Keratinocyte (primary cell): ENCODE measurements around the gene MAP9. TPM values are rescaled to one million over a fixed set of nuclear protein-coding genes. Genes with fewer than 3 reads are reported as not detected.

Source experiments
- DNase-seq: peaks from one replicate; pipeline ENCODE4 v3.0.0-alpha.2; 2011; ENCODE audit warnings: low read depth, missing footprints, low spot score
- FAIRE-seq: peaks from 2 replicates; lab custom pipeline; 2011; peaks lifted over from hg19 to GRCh38; lab: Jason Lieb, UNC
- H2AFZ ChIP-seq: 2 replicates; pipeline ENCODE4 v1.6.0; 2012; ENCODE audit warnings: low read length, control low read depth, inconsistent platforms; ENCODE audit not compliant: control insufficient read depth
- H3K27ac ChIP-seq: 2 replicates; pipeline ENCODE4 v1.5.1; 2011; ENCODE audit warnings: low read length; ENCODE audit not compliant: control insufficient read depth, insufficient read depth
- H3K27me3 ChIP-seq: 3 replicates; pipeline ENCODE4 v1.6.0; 2011; ENCODE audit warnings: low read length; ENCODE audit not compliant: control insufficient read depth, insufficient read depth; ENCODE audit errors: extremely low read depth
- H3K36me3 ChIP-seq, 2 experiments: 2 replicates in 1 of 2; 3 replicates in 1 of 2; pipeline ENCODE4 v1.5.1; 2011; ENCODE audit warnings: low read length in 2 of 2, mild to moderate bottlenecking in 1 of 2; ENCODE audit not compliant: control insufficient read depth in 2 of 2, insufficient read depth in 2 of 2; ENCODE audit errors: extremely low read depth in 1 of 2
- H3K4me1 ChIP-seq: 3 replicates; pipeline ENCODE4 v1.5.1; 2011; ENCODE audit warnings: low read length; ENCODE audit not compliant: control insufficient read depth, insufficient read depth; ENCODE audit errors: extremely low read depth
- H3K4me2 ChIP-seq: 3 replicates; pipeline ENCODE4 v1.6.0; 2011; ENCODE audit warnings: low read depth, low read length; ENCODE audit not compliant: control insufficient read depth, insufficient read depth; ENCODE audit errors: extremely low read depth
- H3K4me3 ChIP-seq, 3 experiments: fragments of 200-600 bp in 1 of 3; sonication (generic) in 1 of 3; 2 replicates in 2 of 3; 3 replicates in 1 of 3; pipeline ENCODE4 v1.5.1; 2011 to 2016; ENCODE audit warnings: low read length in 3 of 3, mild to moderate bottlenecking in 3 of 3, control low read depth in 2 of 3, inconsistent platforms in 1 of 3, low read depth in 1 of 3, mixed read lengths in 1 of 3, mixed run types in 1 of 3, moderate library complexity in 1 of 3; ENCODE audit not compliant: control insufficient read depth in 2 of 3, insufficient read depth in 2 of 3; ENCODE audit errors: extremely low read depth in 1 of 3
- H3K79me2 ChIP-seq: 2 replicates; pipeline ENCODE4 v1.6.0; 2012; ENCODE audit warnings: low read length; ENCODE audit not compliant: control insufficient read depth, insufficient read depth
- H3K9ac ChIP-seq: 3 replicates; pipeline ENCODE4 v1.6.0; 2011; ENCODE audit warnings: low read length; ENCODE audit not compliant: control insufficient read depth, insufficient read depth; ENCODE audit errors: extremely low read depth
- H3K9me1 ChIP-seq: 3 replicates; pipeline ENCODE4 v1.6.0; 2011; ENCODE audit warnings: low read length; ENCODE audit not compliant: control insufficient read depth, insufficient read depth; ENCODE audit errors: extremely low read depth
- H3K9me3 ChIP-seq: 2 replicates; pipeline ENCODE4 v1.5.1; 2012; ENCODE audit warnings: low read depth, low read length; ENCODE audit not compliant: control insufficient read depth
- H4K20me1 ChIP-seq: 3 replicates; pipeline ENCODE4 v1.6.0; 2011; ENCODE audit warnings: low read length; ENCODE audit not compliant: control insufficient read depth, insufficient read depth; ENCODE audit errors: extremely low read depth
- CTCF ChIP-seq, 3 experiments: IDR thresholded peaks in 1 of 3; conservative IDR thresholded peaks in 1 of 3; optimal IDR thresholded peaks in 1 of 3; 2 replicates in 2 of 3; 3 replicates in 1 of 3; pipeline versions ENCODE3 to v1.5.1; 2011; ENCODE audit warnings: low read length in 3 of 3, mild to moderate bottlenecking in 3 of 3, moderate library complexity in 2 of 3, control low read depth in 1 of 3, inconsistent platforms in 1 of 3; ENCODE audit not compliant: insufficient read depth in 2 of 3; ENCODE audit errors: extremely low read depth in 1 of 3
- EZH2 ChIP-seq: IDR thresholded peaks from one replicate; pipeline ENCODE4 v1.6.1; 2012; ENCODE audit warnings: inconsistent platforms, mild to moderate bottlenecking, low read length, moderate library complexity
- dilution Hi-C: fragments of 300-500 bp; cut with MboI; formaldehyde crosslinking; loops from one replicate; pipeline ENCODE4 v1.7.0; 2020; ENCODE audit warnings: low sequenced_read_pairs; ENCODE audit not compliant: extremely low pct_ligation_motif_present
- polyA plus RNA-seq, 5 experiments: library from polyadenylated mRNA; depleted of rRNA in 3 of 5; stranded (reverse) in 3 of 5; stranded (forward) in 1 of 5; unstranded in 1 of 5; fragments of >200 nt; gene quantifications; 1 replicate in 1 of 5; 2 replicates in 3 of 5; 3 replicates in 1 of 5; pipeline versions ENCODE4 v1.2.1 to v1.2.3, GENCODE V29; 2011 to 2012; ENCODE audit warnings: missing spikeins in 2 of 5, low read depth in 1 of 5, low replicate concordance in 1 of 5

The MAP9 gene
- polyA plus RNA-seq, 1 donor (not counting 4 experiments of a cell fraction or from before 2014, with no cell fraction given), result 7.4 TPM

- TF ChIP-seq CTCF (optimal IDR thresholded peaks at IDR 0.05 in 1 of 3, IDR thresholded peaks at IDR 0.05 in 1 of 3, conservative IDR thresholded peaks at IDR 0.05 in 1 of 3; ENCODE audit: extremely low read depth in 1 of 3, insufficient read depth in 2 of 3, low read length in 3 of 3) (no peak), EZH2 (no peak)
- H3K79me2 ChIP-seq, result no peaks in the 10 kb centered on the region
- H3K4me3 ChIP-seq, result no peak overlapping the region
- H3K36me3 ChIP-seq, result no peaks in the 10 kb centered on the region
- H2AFZ ChIP-seq, result no peak overlapping the region
- no peak overlapping the region for H3K4me2 ChIP-seq
- no peaks in the 10 kb centered on the region for H4K20me1 ChIP-seq
- H3K9me1 ChIP-seq, result no peaks in the 10 kb centered on the region
- no peaks in the 10 kb centered on the region for H3K4me1 ChIP-seq
- no peak overlapping the region for H3K27ac ChIP-seq
- H3K9ac ChIP-seq, result no peak overlapping the region
- H3K27me3 ChIP-seq, result no peaks in the 10 kb centered on the region
- H3K9me3 ChIP-seq, result no peaks in the 10 kb centered on the region
- DNase-seq (no peak), FAIRE-seq (no peak)
- dilution Hi-C loops, result no loop called here
These were observed 54.0 kb downstream of the MAP9 start for GRCh38 chr4:155322782-155323181.

DNA sequence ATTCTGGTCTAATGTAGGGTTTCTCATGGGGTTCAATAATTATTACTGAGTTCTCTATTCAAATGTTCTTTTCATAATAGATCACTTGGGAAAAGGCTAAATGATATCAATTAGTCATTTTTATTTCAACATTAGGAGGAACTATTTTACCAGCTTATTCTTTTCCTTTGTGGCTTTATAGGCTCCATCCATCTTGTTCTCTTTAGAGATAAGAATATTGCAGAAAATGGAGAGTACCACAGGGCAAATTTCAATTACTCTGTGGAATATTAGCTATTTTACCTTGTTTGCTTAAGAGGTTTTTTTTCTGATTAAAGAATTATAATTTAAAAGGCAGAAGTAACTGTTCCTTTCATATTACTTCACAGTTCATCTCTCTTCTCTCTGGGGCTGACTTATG is 55.8 kb downstream of the MAP9 start:
- H3K79me2 ChIP-seq, result no peaks in the 10 kb centered on the region
- H3K4me2 ChIP-seq, result no peak overlapping the region
- H3K27me3 ChIP-seq, result no peaks in the 10 kb centered on the region
- H3K36me3 ChIP-seq, result no peaks in the 10 kb centered on the region
- H3K4me1 ChIP-seq, result no peaks in the 10 kb centered on the region
- no peak overlapping the region for H2AFZ ChIP-seq
- H3K9me1 ChIP-seq, result no peaks in the 10 kb centered on the region
- TF ChIP-seq EZH2 (no peak), CTCF (optimal IDR thresholded peaks at IDR 0.05 in 1 of 3, IDR thresholded peaks at IDR 0.05 in 1 of 3, conservative IDR thresholded peaks at IDR 0.05 in 1 of 3; ENCODE audit: extremely low read depth in 1 of 3, insufficient read depth in 2 of 3, low read length in 3 of 3) (no peak)
- no peak for FAIRE-seq
- dilution Hi-C loops, result no loop called here
- DNase-seq, result no peak
- no peak overlapping the region for H3K4me3 ChIP-seq
- no peak overlapping the region for H3K27ac ChIP-seq
- no peak overlapping the region for H3K9ac ChIP-seq
- no peaks in the 10 kb centered on the region for H3K9me3 ChIP-seq
- no peaks in the 10 kb centered on the region for H4K20me1 ChIP-seq
